Ishikawa (cell line): Measurements from ENCODE around the gene NCBP3.
A peak's percentile ranks its signal among the peaks of the same experiment; 100 is the strongest.

Source experiments
- CEBPB ChIP-seq: IDR thresholded peaks from 2 replicates; pipeline ENCODE4 v1.6.1; 2012
- CREB1 ChIP-seq: IDR thresholded peaks from 2 replicates; pipeline ENCODE4 v1.6.1; 2012; ENCODE audit warnings: low read depth
- EGR1 ChIP-seq: IDR thresholded peaks from 2 replicates; pipeline ENCODE4 v1.6.1; 2012
- EP300 ChIP-seq: IDR thresholded peaks from 2 replicates; pipeline ENCODE4 v1.6.1; 2012; ENCODE audit warnings: borderline replicate concordance
- FOXM1 ChIP-seq: IDR thresholded peaks from 2 replicates; pipeline ENCODE4 v1.6.1; 2012; ENCODE audit warnings: low read depth, borderline replicate concordance
- NFIC ChIP-seq: IDR thresholded peaks from 2 replicates; pipeline ENCODE4 v1.6.1; 2012
- RAD21 ChIP-seq: IDR thresholded peaks from 2 replicates; pipeline ENCODE4 v1.6.1; 2012; ENCODE audit warnings: low read depth
- REST ChIP-seq: IDR thresholded peaks from 2 replicates; pipeline ENCODE4 v1.6.1; 2012; ENCODE audit warnings: low read depth, mild to moderate bottlenecking
- TAF1 ChIP-seq: IDR thresholded peaks from 2 replicates; pipeline ENCODE4 v1.6.1; 2012; ENCODE audit warnings: low read depth, mild to moderate bottlenecking
- TCF12 ChIP-seq: IDR thresholded peaks from 2 replicates; pipeline ENCODE4 v1.6.1; 2012; ENCODE audit warnings: low read depth
- TEAD4 ChIP-seq: IDR thresholded peaks from 2 replicates; pipeline ENCODE4 v1.6.1; 2012
- USF1 ChIP-seq: IDR thresholded peaks from 2 replicates; pipeline ENCODE4 v1.6.1; 2012
- YY1 ChIP-seq: IDR thresholded peaks from 2 replicates; pipeline ENCODE4 v1.6.1; 2012; ENCODE audit warnings: low read depth
- ZBTB7A ChIP-seq: IDR thresholded peaks from 2 replicates; pipeline ENCODE4 v1.6.1; 2012; ENCODE audit warnings: low read depth
- TF ChIP-seq, protein P1 (sequence below): IDR thresholded peaks from 2 replicates; pipeline ENCODE4 v1.6.1; 2012

Gene NCBP3, protein sequence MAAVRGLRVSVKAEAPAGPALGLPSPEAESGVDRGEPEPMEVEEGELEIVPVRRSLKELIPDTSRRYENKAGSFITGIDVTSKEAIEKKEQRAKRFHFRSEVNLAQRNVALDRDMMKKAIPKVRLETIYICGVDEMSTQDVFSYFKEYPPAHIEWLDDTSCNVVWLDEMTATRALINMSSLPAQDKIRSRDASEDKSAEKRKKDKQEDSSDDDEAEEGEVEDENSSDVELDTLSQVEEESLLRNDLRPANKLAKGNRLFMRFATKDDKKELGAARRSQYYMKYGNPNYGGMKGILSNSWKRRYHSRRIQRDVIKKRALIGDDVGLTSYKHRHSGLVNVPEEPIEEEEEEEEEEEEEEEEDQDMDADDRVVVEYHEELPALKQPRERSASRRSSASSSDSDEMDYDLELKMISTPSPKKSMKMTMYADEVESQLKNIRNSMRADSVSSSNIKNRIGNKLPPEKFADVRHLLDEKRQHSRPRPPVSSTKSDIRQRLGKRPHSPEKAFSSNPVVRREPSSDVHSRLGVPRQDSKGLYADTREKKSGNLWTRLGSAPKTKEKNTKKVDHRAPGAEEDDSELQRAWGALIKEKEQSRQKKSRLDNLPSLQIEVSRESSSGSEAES

GRCh38 chr17:3845621-3846436 is at the start of gene NCBP3:
TSS of gene NCBP3 (minus strand) at chr17:3846246. CDS start at chr17:3846223, 23 bp downstream.
- no peak for TF ChIP-seq USF1
- TF ChIP-seq RAD21, result peak; percentile 17; the same call in 1 of the 2 replicates
- no peak for TF ChIP-seq FOXM1
- TF ChIP-seq, protein P1, sequence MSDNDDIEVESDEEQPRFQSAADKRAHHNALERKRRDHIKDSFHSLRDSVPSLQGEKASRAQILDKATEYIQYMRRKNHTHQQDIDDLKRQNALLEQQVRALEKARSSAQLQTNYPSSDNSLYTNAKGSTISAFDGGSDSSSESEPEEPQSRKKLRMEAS, result no peak; the same call in 1 of the 2 replicates
- TF ChIP-seq EP300, result no peak; the same call in 1 of the 2 replicates
- TF ChIP-seq CREB1, result 0 out of 2 replicates have a peak, but pooled peaks have one; percentile 26
- peak; percentile 91 for TF ChIP-seq TAF1
- peak; percentile 74; the same call in 1 of the 2 replicates for TF ChIP-seq TCF12
- peak; percentile 2; the same call in 1 of the 2 replicates for TF ChIP-seq CEBPB
- TF ChIP-seq EGR1, result peak; percentile 54
- no peak; the same call in 1 of the 2 replicates for TF ChIP-seq REST
- TF ChIP-seq TEAD4, result no peak
- TF ChIP-seq ZBTB7A, result peak; percentile 63; the same call in 1 of the 2 replicates
- no peak for TF ChIP-seq NFIC
- peak; percentile 93 for TF ChIP-seq YY1

DNA sequence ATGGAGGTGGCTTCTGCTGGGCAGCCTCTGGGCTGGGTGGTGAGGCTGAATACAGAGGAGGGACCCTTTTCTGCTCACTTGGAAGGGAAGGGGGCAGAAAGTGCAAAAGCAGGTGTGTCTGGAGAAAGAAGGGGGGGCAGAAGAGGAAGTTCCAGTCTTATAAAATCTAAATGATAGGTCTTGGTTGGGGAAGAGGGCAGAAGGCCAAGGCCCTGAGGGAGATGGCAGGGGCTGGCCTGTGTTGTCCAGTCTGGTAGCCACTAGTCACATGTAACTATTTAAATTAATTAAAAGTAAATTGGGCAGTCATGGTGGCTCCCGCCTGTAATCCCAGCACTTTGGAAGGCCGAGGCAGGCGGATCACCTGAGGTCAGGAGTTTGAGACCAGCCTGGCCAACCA is 49.3 kb upstream of the NCBP3 start:
- TF ChIP-seq ZBTB7A (no peak), NFIC (no peak), EGR1 (no peak), CREB1 (no peak), YY1 (no peak), USF1 (no peak), RAD21 (no peak), FOXM1 (no peak), CEBPB (no peak), TEAD4 (no peak)
- TF ChIP-seq, protein P1, result no peak

- TF ChIP-seq YY1, result no peak
- no peak for TF ChIP-seq RAD21
- TF ChIP-seq EP300, result 0 out of 2 replicates have a peak, but pooled peaks have one; percentile 26
- TF ChIP-seq CEBPB, result no peak
- peak; percentile 45; the same call in 1 of the 2 replicates for TF ChIP-seq NFIC
Observed at GRCh38 chr17:3894911-3895343, 48.9 kb upstream of the NCBP3 start.

GRCh38 chr17:3894188-3894587 is 48.1 kb upstream of the NCBP3 start:
- no peak for TF ChIP-seq YY1
- no peak for TF ChIP-seq EGR1
- TF ChIP-seq ZBTB7A, result no peak
- TF ChIP-seq USF1, result no peak
- TF ChIP-seq, protein P1, result no peak; the same call in 1 of the 2 replicates
- no peak for TF ChIP-seq EP300
- no peak for TF ChIP-seq FOXM1
- no peak for TF ChIP-seq NFIC
- no peak for TF ChIP-seq CEBPB
- TF ChIP-seq REST, result no peak
- no peak for TF ChIP-seq RAD21
- TF ChIP-seq TEAD4, result no peak
- TF ChIP-seq CREB1, result no peak
- no peak for TF ChIP-seq TCF12
- TF ChIP-seq TAF1, result no peak
